NCI-H2171 treated with DMSO at 0.1 percent for 48 hours (cell line): ENCODE results near the gene OR1F1.
"Not testable (repeated sequence)": the region's sequence is repeated elsewhere in the genome, so short reads cannot be mapped to it uniquely, and the experiment has no call there.

ENCODE experiments used
- DNase-seq: peaks from one replicate; lab custom pipeline; 2025; lab: John Stamatoyannopoulos, UW

Gene OR1F1

GRCh38 chr16:3173892-3174617 lies 13.9 kb upstream of the OR1F1 start:
- peak; percentile 10 for DNase-seq

GRCh38 chr16:3174618-3175148 lies 13.3 kb upstream of the OR1F1 start:
- no peak for DNase-seq

GRCh38 chr16:3175157-3176093 lies 12.6 kb upstream of the OR1F1 start:
- DNase-seq: peak; percentile 43

- DNase-seq: no peak
Observed at GRCh38 chr16:3179651-3180050, 8.4 kb upstream of the OR1F1 start.

DNA sequence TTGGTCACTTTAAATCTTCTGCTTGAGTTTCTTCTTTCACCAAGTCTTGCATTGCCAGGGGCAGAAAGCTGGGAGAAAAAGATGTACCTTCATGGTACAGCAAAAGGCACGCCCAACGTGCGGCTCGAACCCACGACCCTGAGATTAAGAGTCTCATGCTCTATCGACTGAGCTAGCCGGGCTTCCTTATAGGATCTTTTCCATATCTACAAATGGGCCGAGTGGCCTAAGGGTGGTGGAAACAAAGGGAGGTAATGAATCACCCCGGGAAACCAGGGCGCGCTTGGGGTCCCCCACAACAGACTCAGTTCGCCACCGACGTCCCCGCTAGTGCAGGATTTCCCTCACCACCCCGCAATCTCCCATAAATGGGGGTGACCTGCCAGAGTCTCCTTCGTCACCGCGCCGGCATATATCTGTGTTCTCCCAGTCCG lies 7.5 kb upstream of the OR1F1 start:
- DNase-seq: peak; percentile 13

DNA sequence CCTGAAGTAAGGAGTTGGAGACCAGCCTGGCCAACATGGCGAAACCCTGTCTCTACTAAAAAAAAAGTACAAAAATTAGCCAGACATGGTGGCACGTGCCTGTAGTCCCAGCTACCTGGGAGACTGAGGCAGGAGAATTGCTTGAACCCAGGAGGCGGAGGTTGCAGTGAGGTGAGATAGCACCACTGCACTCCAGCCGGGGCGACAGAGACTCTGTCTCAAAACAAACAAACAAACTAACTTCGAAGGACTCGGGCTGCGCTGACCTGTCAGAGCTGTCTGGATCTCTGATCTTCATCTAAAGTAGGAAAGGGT lies 5.8 kb upstream of the OR1F1 start:
- DNase-seq: not testable (repeated sequence)

- peak; percentile 53 for DNase-seq
Observed at GRCh38 chr16:3182608-3183444, 5.2 kb upstream of the OR1F1 start.

DNA sequence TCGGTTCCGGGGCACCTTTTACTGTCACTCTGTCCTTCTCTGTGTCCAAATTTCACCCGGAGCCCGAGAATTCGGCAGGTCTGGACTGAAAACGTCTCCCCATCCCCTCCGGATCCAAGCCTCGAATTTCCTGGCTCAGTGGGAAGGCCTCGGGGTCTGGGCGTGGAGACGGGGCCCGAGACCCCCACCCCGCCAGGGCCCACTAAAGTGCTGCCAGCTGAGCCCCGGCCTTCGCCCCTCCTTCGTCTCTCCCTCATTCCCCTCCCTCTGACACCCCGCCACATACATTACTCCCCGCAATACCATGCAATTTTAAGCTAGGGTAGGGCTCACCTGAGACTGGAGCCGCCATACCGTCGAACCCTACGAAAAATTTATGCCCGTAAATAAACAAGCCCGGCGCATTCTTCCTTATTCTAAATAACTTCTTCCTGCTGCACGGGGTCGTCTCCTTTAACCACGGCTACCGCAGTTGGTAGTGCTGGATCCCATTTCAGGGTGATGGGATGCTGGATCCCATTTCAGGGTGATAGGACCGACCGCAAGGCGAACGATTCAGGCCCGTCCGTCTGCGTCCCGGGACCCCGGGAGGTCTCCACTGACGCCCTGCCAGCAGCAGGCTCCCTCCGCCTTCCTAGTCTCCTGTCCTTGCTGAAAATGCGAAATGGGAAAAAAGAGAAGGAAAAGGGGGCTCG lies 4.4 kb upstream of the OR1F1 start:
- DNase-seq: no peak

GRCh38 chr16:3186946-3187690 lies 886 bp upstream of the OR1F1 start:
- no peak for DNase-seq

DNA sequence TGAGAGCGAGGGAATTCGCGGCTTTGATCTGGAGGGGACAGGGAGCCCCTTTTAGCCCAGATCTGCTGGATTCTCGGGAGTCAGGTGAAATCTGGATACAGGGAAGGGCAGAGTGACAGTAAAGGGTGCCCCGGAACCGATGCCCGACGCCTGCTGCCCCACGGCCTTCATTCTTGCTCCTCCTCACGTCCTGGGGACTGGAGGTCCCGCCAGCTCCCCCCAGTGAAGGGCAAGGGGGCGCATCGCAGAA lies 596 bp downstream of the OR1F1 start:
- no peak for DNase-seq

DNA sequence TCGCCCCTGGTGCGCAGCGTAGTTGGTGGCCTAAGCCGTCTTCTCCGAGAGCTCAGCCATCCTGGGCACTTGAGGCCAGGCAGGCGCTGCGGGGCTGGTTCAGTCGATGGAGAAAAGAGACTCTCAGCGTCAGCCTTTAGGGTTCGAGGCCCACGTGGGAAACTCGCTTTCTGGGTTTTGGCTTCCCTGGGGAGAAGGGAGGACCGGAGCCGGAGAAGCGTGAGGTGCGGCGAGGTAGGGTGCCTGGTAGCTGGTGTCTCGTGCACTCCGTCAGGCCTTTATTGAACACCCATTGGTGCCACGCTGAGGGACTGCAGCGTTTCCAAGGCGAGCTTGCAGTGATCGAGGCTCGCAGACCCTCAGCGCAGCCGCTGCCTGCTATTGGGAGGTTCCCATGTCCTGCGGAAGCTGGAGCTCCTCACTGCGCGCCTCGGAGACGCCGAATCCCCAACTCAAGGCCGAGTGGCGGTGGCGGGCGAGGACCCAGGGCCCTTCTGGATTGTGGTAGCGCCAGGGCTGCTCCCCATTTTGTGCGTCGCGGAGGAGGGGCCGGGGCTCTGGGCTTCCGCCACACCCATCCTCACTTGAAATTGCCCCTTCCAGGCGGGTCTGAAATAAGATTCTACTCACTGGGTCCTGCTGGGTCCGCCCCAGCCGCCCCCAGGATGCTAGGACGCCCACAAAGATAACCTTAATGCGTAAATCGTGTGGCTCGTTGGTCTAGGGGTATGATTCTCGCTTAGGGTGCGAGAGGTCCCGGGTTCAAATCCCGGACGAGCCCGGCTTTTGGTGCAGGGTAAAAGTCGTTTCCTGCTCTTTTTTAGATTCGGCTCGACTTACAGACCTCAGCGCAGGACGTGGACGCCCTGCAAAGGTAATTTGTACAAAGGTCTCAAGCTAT lies 1.2 kb downstream of the OR1F1 start:
- peak; percentile 68 for DNase-seq

DNA sequence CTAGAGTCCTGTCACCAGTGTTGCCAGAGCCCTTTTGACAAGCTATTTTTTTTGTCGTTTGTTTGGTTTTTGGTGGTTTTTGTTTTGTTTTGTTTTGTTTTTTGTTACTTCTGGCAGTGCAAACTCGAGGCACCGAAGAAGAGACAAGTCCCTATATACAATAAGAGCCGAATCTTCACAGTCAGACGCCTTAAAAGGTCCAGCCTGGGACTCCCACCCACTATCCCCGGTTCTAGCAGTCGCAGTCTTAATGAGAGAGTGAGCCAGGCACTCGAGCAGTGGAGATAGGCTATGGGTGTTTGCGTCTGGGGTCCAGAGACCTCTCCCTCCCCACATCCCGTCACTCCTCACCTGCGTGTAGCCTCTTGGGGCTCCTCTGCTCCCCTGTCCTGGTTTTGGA lies 1.9 kb downstream of the OR1F1 start:
- no peak for DNase-seq

GRCh38 chr16:3190949-3191353 lies 2.9 kb downstream of the OR1F1 start:
- peak; percentile 34 for DNase-seq

GRCh38 chr16:3192476-3193019 lies 4.5 kb downstream of the OR1F1 start:
- no peak for DNase-seq

DNA sequence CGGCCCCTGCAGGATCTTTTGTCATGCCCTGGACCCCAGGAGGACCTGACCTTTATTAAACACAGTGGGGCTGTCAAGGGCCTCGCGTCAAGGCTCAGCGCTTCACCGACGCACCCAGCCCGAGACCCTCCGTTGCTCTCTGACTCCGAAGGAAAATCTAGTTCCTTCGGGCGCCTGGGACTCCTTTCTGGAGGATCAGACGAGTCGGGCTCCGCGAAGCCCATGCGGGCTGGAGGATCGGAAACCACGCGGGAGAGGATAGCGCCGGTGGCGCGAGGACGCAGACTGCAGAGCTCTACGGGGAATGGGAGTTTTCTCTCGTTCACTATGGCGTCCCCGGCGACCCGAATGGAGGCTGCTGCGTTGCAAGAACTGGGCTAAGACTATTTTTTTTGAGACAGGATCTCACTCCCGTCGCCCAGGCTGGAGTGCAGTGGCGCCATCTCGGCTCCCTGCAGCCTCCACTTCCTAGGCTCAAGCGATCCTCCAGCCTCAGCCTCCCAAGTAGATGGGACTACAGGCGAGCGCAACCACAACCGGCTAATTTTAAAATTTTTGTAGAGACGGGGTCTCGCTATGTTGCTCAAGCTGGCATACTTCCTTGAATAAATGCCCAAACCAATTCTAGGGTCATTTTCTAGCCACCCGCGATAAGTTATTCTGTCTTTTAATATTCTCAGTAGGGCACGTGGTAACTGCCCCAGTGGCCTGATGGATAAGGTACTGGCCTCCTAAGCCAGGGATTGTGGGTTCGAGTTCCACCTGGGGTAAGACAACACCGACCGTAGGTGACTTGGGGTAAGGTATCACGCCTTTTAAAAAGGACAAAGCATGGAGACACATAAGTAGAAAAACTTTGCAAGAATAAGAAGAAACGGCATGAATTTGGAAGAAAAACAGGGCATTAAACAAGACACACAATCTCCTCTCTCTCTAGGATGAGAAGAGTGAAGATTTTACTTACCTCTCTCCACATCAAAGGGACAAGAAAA lies 5.5 kb downstream of the OR1F1 start:
- DNase-seq: no peak

GRCh38 chr16:3194792-3195191 lies 6.8 kb downstream of the OR1F1 start:
- no peak for DNase-seq

- no peak for DNase-seq
Observed at GRCh38 chr16:3195975-3196374, 8.0 kb downstream of the OR1F1 start.

GRCh38 chr16:3197694-3198333 lies 9.8 kb downstream of the OR1F1 start:
- not testable (repeated sequence) for DNase-seq
